GM21447 (cell line): ENCODE data around the gene HOXD9.

ENCODE experiments used
- ATAC-seq: cut with Tn5 transposase; IDR thresholded peaks from one replicate; pipeline ENCODE4 v1.9.1; 2021; ENCODE audit not compliant: unreplicated experiment

HOXD9 gene

DNA sequence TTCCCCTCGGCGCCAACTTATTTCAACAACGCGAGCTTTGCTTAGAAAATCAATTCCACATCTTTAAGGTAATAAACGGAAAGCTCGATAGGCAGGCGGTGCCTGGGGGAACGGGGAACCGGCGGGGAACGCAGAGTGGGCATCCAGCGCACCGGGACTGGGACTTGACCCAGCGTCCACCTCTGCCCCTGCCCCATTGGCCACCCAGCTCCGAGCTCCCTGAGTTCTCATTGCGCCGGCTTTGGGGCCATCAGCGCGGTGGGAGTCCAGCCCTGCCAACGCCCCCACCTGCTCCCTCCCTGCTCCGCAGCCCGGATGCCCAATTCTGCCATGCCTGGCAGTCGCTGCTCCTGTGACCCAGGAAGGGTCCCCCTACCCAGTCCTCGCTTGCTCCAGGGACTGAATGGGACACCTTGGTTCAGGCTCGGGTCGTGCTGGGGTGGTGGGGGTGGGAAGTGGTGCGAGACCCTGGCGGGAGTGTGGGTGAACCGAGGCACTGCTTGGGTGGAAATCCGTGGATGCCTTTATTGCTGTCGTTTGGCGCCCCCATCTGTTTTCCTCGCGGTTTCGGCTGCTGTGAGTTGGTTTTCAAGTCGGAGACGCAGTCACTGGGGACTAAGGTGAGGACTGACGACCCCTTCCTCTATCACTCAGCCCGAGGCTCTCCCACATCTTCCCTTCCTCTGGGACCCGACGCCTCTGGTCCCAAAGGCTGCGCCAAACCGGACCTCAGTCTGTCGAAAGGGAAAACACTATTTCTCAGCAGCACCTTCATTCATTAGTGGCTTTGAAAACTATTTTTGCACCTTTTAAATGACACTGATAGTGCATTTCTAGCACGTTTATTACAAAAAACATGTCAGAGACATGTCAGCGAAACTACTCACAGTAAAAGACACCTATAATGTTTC lies 36.4 kb upstream of the HOXD9 start:
- no peak for ATAC-seq

DNA sequence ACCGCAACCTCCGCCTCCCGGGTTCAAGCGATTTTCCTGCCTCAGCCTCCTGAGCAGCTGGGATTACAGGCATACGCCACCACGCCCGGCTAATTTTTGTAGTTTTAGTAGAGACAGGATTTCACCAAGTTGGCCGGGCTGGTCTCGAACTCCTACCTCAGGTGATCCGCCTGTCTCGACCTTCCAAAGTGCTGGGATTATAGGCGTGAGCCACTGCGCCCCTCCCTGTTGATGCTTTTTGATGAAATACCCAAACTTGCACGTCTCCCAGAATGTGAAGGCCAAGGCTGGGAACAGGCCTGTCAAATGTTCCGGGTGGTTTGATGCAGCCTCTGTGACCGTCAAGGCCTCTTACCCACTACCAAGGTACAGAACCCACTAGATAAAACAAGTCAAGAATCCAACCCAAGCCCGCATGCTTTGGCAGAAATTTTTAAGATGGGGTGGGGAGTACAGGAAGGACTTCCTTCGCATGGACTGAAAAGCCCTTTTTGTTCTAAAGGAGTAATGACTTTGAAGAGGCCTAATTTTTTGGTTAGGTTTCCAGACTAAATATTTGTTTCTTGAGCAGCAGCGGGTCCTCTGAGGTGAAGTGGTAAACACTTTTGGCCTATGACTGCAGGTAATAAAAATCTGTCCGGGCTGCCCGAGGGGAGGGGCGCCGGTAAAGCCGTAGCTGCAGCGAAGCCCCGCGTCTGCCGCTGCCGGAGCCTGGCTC lies 35.0 kb upstream of the HOXD9 start:
- no peak for ATAC-seq

DNA sequence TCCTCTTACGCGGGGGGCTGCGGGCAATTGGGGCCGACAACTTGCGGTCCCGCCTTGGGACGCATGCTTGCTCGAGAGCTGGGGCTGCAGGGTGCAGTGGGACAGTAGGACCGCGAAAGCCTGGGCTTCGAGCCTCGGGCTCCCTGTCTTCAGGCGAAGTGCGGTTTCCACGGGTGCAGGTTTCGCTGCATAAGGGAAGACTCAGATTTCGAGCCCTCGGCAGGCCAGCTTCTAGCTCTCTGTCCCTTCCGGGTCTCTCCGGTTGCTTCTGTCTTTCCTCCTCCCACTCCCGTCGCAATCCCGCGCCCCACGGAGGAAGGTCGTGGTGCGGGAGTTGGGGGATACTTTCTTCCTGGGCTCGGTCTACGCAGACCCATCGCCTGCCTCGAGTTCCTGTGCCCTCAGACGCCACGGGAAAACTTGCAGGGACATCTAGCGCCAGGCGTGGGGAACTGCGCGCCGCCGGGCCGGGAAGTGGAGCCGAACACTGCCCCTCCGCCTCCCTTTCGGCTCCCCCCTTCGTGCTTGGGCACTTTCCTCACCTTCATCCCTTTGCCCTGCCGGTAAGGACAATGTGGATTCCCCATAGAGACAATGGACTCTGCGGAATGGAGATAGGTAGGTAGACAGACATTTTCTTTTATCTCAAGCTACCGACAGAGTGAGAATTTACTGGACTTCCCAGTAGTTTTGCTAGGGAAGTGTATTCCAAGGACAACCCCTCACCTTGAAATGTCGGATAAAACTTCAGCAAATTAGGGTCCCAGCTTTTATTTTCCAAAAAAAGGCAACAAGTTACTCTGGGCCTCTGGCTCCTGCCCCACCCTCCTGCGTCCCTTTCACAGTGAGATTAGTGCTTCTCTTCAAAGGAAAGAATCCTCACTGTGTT lies 34.2 kb upstream of the HOXD9 start:
- ATAC-seq, result no peak

DNA sequence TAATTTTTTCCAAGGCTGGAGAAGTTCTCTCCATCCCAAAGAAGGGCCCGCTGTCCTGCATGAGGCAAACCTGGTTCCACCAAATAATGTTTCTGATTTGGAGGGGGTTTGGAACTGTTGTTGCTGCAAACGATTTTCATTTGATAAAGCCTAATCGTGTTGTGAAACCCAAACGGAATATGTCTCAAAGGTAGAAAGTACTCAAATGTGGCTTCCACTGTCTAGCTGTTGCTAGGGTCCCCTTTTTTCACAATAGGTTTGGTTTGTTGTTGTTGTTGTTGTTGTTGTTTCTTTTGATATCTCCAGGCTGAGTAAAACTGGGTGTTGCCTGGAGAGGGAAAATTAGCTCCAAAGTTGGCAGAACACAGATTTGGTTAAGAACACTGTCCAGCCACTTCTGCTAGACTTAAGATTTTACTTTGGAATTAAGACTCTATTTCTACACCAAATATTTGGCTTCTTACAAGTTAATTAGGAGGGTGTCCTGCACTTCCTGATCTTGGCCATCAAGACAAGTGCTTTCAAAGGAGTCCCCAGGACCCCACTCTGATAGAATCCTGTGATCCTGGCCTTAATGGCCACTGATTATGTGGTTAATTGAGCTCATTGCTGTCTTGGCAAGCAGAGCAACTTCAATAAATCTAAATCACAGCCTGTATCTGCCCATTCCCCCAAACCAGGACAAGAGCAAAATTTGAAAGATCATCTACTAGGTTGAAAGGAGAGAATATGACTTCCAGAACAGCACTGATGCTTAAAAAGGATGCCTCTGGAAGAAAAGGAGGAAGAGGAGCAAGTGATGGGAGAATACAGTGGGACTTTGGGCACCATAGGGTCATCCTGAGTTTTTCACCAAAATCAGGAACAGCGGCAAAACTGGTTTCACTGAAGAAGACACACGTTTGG lies 33.3 kb upstream of the HOXD9 start:
- ATAC-seq, result no peak

DNA sequence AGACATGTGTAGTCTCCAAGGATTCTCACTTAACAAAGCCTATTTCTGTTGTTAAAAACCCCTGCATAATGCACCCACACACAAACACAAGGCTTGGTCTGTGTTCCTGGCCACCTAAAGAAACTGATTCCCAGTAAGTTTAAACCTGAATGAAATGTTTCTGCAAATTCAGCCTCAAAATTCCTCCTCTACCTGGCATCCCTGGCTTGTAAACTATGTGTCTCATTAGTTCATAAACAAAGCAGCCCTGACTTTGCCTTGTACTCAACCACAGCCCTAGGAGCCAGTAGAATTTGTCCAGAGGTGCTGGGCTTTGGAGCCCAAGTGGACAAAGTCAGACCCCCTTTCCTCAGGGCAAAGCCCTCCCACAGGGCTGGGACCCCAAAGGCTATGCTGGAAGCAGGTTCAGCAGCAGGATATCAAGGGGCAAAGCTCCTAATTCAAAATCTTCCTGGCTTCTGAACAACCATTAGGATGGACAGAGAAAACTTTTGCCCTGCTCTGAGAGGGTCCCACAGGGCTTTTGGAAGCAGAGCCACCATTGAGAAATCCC lies 32.6 kb upstream of the HOXD9 start:
- ATAC-seq, result no peak

DNA sequence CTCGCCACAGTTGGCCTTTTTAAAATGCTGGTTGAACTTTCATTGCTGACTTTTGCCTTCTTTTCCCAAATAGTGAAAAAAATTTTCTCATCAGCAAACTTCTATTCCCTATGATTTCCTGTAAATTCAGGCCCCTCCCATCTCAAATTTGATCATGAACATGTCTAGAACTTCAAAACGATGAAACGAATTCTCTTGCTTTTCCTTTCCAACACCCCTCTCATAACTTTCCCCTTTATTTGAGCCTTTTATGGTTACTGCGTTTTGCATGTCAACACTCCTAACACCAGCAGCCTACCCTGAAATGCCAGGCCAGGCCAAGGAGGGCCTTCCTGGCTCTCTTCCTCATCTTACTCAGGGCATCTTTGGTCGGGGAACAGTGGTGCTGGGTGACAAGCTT lies 31.7 kb upstream of the HOXD9 start:
- no peak for ATAC-seq

DNA sequence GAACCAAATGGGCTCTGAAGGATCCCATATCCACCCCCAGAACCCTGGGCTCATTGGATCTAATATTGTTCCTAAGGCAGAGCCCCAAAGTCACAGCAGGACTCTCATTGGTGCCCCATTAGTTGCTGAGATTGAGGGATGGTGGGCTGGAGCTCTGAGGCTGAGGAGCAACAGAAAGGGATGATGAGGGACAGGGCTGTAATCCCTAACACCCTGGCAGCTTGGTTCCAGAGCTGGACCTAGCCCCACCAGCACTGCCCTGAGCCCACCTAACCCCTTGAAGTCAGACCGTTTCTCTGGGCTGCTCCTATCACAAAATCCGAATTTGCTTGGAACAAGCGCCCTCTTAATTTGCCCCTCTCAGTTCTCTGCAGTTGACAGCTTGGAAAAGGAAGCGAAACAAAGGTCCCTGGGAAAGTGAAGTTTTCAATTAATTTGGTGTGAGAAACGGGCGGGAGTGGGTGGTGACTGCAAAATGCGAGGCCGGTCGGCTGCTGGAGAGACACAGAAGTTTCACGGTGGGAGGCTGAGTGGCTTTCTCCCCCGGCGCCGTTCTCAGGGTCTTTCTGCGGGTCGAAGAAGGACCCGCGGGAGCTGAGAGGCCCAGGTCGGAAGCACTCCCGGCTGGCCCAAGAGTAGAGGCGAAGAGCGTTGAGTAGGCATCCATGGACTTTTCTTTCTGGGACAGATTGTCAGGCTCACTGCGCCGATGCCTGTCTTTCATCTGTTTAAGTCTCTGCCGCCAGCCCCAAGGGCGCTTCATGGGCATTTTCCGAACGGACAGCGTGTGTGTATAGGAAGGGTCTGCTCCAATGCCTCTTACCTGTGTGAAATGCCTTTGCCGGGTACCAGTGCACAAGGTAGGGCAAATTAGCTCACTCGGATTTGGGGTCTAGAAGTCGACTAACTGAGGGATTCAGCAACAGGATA lies 30.9 kb upstream of the HOXD9 start:
- no peak for ATAC-seq

DNA sequence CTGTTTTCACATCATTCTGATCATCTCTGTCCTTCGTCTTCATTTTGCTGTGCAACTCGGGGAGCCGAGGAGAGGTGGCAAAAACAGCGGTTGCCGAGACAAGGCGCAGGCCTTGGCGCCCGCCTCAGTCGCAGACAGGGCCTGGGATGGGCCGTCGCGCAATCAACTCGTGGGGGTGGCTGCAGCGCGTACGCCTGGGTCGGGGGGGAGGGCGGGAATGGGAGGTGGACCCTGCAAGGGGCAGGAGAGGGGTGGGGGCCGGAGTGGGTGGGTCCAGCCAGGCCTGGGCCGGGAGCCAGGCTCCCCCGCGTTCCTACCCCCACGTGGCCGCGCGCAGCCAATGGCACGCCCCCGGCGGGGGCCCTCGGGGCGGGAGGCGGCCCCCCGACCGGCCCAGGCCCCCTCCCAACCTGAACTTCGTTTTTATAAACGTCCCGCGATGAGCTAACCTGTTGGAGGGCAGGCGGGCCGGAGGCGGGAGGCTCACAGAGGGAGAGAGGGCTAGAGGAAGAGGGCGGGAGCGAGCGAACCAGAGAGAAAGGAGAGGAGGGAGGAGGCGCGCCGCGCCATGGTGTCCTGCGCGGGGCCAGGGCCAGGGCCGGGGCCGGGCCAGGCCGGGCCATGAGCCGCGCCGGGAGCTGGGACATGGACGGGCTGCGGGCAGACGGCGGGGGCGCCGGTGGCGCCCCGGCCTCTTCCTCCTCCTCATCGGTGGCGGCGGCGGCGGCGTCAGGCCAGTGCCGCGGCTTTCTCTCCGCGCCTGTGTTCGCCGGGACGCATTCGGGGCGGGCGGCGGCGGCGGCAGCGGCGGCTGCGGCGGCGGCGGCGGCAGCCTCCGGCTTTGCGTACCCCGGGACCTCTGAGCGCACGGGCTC lies 30.0 kb upstream of the HOXD9 start, which contains the start of gene HOXD13:
Gene HOXD13 (plus strand): TSS at position 452 of the 875 bp plus-strand sequence. CDS start 170 bp downstream, at position 622.
- ATAC-seq, result no peak

DNA sequence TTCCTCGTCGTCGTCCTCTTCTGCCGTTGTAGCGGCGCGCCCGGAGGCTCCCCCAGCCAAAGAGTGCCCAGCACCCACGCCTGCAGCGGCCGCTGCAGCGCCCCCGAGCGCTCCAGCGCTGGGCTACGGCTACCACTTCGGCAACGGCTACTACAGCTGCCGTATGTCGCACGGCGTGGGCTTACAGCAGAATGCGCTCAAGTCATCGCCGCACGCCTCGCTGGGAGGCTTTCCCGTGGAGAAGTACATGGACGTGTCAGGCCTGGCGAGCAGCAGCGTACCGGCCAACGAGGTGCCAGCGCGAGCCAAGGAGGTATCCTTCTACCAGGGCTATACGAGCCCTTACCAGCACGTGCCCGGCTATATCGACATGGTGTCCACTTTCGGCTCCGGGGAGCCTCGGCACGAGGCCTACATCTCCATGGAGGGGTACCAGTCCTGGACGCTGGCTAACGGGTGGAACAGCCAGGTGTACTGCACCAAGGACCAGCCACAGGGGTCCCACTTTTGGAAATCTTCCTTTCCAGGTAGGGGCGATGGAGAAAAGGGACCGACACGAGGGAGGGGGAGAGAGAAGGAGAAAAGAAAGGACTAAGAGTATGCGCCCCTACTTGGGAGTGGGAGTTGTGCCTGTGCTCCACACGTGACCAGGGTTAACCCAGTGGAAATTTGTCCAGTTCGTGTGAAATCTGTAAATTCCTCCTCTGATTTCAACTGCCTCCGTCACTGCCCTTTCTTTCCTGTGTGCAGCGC lies 29.2 kb upstream of the HOXD9 start:
- ATAC-seq, result no peak

DNA sequence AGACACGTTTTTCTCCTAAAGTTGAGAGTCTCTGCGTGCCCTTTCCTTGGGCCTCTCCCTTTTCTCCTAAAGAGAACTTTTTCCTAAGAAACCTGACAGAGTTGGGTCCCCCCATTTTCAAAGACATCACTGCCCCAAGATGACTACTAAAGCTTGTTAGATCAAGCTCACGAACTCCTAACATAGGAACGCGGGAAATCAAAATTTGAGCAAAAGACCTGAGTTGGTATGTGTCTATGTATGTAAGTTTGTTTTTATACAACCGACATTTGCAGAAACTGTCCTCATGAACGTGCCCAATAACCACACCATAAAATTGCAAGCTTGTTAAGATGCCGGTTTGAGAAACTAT lies 28.6 kb upstream of the HOXD9 start:
- ATAC-seq, result no peak

DNA sequence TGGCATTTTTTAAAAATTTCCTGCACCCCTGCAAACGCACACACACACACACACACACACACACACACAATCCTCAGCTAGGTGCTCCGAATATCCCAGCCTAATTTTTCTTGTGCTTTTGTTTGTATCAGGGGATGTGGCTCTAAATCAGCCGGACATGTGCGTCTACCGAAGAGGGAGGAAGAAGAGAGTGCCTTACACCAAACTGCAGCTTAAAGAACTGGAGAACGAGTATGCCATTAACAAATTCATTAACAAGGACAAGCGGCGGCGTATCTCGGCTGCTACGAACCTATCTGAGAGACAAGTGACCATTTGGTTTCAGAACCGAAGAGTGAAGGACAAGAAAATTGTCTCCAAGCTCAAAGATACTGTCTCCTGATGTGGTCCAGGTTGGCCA lies 28.2 kb upstream of the HOXD9 start:
- no peak for ATAC-seq

DNA sequence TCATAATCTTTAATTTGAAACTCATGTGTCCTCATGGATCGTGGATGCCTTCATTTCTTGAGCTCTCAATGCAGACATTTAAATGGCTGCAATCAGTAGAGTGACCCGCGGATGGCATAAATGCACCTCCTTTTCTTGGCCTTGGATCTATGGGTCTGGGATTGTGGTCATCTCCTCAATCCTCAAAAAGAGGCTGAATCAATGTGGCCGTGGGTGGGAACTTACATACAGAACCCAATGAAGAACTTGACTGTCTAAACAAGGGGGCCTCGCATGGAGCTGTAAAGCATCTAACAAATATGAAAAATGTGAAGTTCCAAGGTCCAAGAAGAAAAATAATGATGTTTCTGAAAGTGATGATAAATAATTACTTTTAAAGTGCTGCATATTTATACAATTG lies 27.1 kb upstream of the HOXD9 start:
- no peak for ATAC-seq

DNA sequence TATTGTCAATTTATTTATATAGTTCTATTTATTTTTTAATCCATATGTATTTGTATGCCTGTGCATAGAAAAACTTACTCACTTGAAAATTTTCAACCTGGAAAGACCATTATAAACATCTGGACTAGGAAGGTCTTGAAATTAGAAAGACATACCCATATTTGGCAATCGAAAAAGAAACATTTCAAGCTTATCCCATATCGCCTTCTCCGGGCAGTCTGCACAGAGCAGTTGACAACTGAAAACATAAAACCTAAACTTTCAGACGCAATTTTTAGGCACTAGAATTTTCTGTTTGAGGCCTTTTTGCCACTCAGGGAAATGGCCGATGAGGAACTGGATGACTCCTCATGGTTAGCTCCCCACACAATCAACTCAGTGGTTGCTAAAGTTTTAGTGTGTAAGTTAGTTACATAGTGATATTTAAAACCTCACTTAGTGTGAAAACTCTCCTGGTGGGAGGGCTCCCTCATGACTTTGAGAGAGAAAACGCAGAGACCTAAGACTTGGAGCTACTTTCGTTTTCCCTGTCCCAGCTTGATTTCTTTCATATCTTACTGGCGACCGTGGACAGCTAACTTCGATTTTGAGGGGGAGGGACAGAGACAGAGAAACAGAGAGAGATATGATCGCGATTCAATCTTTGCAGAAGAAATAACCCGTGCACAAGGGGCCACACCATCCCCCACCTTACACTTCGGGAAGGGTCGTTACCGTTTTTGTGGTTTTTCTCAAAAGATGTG lies 26.1 kb upstream of the HOXD9 start:
- ATAC-seq, result no peak

DNA sequence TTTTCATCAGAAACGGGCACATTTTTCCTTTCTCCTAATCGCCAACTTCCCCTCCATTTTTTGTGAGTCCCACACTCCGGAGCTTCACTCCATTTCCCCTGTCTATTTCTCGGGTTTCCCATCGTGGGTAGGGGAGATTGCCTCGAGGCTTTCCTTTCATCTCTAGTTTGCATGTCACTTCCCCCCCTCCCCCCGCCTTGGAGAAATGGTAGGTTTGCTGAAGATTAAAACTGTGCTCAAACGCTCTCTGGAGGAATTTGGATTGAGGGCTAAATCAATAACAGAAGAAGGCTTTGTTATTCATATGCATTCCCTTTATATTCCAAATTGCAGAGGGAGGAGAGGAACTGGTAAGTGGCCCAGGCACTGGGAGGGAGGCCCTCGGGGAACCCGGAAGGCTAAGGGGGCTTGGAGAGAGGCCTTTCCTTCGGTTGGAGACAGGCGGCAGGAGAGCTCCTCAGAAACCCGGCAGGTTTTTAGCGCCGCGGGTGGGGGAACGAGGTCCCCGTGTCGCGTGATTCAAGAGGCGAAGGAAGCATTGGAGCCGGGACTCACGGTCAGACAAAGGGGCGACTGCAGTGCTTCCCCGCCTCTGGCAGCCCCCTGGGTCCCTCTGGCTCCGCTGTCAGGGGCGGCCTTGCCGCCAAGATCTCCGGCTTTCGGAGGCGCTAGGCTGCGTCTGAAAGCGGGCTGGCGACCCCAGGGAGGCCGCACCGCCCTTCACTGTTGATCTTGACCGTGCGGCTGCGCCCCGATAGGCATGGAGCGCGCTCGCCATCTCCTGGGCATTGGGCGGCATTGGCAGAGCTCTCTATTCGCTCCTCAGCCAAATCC lies 25.3 kb upstream of the HOXD9 start:
- no peak for ATAC-seq

DNA sequence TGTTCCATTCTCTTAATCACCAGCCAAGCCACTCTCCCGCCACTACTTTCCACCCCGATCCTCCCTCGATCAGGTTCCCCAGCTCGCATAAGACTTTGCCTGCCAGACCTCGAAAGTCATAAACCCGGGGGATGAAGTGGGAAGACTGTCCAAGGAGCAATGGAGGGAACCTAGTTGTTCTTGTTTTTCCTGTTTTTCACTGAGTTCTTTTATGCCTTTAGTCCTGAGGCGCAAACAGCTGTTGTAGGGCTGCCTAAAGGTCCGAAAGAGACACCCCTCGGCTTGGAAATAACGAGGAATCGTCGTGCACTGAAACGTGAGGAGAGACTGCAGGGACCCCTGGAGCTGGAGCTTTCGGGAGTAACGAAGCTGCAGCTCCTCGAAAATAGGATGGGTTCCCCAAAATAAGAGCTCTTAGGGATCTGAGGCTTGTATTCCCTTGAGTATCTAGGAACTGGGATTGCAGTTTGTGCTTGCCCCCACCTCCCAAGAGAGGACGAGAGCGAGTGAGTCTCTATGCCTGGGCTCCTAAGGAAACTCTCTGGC lies 24.6 kb upstream of the HOXD9 start:
- ATAC-seq, result no peak
